ENCODE measurements around the gene GAS2L3. TPM values are rescaled to one million over a fixed set of nuclear protein-coding genes. Genes with fewer than 3 reads are reported as not detected.

The GAS2L3 gene
- total and polyA plus RNA-seq, 8 donors = 1.0 to 29.7 (median 1.8) TPM; not detected in 1

DNA sequence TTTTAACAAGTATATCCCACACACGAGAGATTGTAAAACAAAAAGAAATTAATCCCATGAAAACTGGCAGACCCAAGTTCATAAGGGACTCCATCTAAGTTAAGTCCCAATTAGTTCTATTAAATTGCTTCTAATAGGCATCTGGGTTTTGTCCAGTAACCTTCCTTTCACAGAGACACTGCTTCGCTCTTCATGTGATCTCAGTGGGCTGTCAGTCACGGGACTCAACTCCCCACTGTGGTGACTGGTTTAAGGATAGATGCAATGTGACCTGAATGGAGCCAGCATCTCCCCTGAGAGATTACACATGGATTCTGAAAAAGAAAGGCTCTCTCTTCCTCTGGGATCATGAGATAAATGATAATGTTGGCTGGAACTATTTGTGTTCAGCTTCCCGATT lies 96.4 kb downstream of the GAS2L3 start:
- intact Hi-C loops (cut with DNase I; ENCODE audit: low total_unique reads) = no loop called here
- Histone ChIP-seq H3K4me3 (no peak overlapping the region), H3K27me3 (no peaks in the 10 kb centered on the region), H3K27ac (no peak overlapping the region), H3K36me3 (no peaks in the 10 kb centered on the region), H3K9me3 (no peaks in the 10 kb centered on the region), H3K4me1 (no peaks in the 10 kb centered on the region)
- TF ChIP-seq, protein P1, sequence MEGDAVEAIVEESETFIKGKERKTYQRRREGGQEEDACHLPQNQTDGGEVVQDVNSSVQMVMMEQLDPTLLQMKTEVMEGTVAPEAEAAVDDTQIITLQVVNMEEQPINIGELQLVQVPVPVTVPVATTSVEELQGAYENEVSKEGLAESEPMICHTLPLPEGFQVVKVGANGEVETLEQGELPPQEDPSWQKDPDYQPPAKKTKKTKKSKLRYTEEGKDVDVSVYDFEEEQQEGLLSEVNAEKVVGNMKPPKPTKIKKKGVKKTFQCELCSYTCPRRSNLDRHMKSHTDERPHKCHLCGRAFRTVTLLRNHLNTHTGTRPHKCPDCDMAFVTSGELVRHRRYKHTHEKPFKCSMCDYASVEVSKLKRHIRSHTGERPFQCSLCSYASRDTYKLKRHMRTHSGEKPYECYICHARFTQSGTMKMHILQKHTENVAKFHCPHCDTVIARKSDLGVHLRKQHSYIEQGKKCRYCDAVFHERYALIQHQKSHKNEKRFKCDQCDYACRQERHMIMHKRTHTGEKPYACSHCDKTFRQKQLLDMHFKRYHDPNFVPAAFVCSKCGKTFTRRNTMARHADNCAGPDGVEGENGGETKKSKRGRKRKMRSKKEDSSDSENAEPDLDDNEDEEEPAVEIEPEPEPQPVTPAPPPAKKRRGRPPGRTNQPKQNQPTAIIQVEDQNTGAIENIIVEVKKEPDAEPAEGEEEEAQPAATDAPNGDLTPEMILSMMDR (IDR thresholded peaks at IDR 0.05) = no peak
- TF ChIP-seq POLR2AphosphoS5 (IDR thresholded peaks at IDR 0.05) = no peak
- TF ChIP-seq POLR2A (IDR thresholded peaks at IDR 0.05) = no peak
- TF ChIP-seq EP300 (IDR thresholded peaks at IDR 0.05) = no peak
- DNase-seq = no peak
- WGBS, 5 donors = 83 to 93% (median 91%) methylated on average over 4 of the region's 4 CpGs

DNA sequence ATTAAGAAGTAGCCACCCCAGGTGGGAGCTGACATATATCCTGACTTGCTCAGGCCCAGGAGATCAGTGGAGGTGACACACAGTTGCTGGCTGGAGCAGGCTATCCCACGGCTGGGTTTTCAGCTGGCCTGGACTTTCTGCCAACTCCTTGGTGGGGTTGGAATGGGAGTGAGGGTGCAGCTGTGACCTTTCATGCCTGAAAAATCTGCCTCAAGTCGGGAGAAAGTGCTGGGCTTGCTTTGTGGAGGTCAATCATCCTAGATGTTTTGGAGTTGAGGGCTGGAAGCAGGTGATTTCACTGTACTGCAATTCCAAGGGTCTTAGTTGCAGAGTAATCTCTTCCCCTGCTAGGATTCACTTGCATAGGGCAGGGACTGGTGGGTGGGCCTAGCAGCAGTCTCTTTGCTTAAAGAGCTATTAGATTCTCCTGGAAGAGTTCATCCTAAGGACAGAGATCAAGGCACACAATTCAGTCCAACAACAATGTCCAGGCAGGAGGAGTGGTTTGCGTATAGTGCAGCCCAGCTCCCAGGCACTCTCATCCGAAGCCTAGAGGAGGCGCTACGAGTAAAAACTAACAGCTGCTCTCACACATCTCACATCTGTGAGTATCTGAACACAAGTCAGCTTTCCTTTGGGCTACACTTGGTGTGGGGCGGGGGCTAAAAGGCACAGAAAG lies 98.1 kb downstream of the GAS2L3 start:
- intact Hi-C loops (cut with DNase I; ENCODE audit: low total_unique reads) = no loop called here

DNA sequence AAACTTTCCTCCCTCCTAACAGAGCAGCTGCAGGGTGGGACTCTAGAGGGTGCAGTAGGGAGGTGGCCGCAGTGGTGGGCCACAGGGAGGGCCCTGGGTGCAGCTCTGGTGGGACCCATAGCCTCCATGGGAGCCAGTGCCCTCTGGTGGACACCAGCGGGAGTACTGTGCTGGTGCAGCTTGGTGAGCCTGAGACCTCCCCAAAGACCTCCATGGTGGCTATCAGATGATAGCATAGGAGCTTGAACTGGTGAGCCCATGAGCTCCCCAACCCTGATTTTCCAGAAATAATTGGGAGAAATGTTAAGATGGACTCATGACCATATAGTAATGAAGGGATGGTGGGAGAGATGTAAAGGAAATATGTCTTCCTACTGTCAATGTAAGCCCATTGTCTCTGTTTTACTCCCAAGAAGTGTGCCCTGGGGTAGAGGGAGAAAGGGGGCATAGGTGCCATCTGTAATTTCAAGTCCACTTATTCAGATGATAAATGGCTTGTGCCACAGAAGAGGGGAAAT lies 98.7 kb downstream of the GAS2L3 start:
- 50 to 77% (median 63%) methylated on average over 2 of the region's 2 CpGs for WGBS, 5 donors
- TF ChIP-seq POLR2AphosphoS5 (IDR thresholded peaks at IDR 0.05) (no peak), EP300 (IDR thresholded peaks at IDR 0.05) (no peak), POLR2A (IDR thresholded peaks at IDR 0.05) (no peak)
- TF ChIP-seq, protein P1 (IDR thresholded peaks at IDR 0.05) = peak in 1 of 7 experiments; percentile 17

More for the DNA sequence above, 98.1 kb downstream of the GAS2L3 start:
- DNase-seq = no peak
- Histone ChIP-seq H3K27ac (no peak overlapping the region), H3K36me3 (no peaks in the 10 kb centered on the region), H3K9me3 (no peaks in the 10 kb centered on the region), H3K4me3 (no peak overlapping the region), H3K27me3 (no peaks in the 10 kb centered on the region), H3K4me1 (no peaks in the 10 kb centered on the region)
- TF ChIP-seq, protein P1 (IDR thresholded peaks at IDR 0.05) = no peak
- TF ChIP-seq POLR2AphosphoS5 (IDR thresholded peaks at IDR 0.05) = no peak
- no peak for TF ChIP-seq POLR2A (IDR thresholded peaks at IDR 0.05)
- TF ChIP-seq EP300 (IDR thresholded peaks at IDR 0.05) = no peak
- 66 to 81% (median 74%) methylated on average over 6 to 7 of the region's 7 CpGs for WGBS, 5 donors

DNA sequence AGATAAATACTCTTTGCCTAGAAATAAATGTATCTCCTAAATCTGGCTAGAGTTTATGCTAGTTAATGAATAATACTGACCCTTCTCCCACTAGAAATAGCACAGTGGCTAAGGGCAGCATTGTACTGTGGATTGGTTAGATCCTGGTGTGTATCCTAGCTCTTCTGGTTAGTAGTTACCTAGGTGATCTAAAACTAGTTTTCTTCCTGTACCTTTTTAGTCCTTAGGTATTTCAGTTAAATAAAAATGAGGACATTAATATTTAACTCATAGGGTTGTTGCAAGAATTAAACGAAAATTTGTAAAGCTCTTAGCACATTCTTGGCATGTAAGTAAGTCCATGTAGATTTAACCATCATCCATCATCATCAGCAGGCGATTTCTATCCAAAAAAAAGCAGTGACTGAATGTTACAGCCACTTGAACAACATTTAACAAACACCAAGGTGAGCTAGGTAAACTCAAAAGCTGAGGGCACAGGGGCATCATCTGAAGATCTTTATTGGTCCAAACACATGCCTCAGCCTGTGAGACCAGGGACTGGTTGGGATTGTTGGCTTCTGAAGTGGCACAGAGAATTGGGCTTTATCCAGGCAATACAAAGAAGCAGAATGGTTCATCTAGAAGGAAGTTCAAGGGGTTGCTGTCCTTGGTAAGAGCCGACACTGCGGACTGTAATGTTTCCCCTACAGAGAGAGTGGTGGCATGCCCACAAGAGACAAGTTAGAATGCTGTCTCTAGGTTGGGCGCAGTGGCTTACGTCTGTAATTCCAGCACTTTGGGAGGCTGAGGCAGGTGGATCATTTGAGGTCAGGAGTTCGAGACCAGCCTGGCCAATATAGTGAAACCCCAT lies 100.8 kb downstream of the GAS2L3 start:
- Histone ChIP-seq H3K9me3 (no peaks in the 10 kb centered on the region), H3K4me3 (no peak overlapping the region), H3K27ac (no peak overlapping the region), H3K4me1 (no peaks in the 10 kb centered on the region), H3K36me3 (no peaks in the 10 kb centered on the region), H3K27me3 (peaks cover 0 to 3% (median 0%) of the 10 kb centered on the region in 3 donors)
- intact Hi-C loops (cut with DNase I; ENCODE audit: low total_unique reads) = no loop called here
- TF ChIP-seq POLR2AphosphoS5 (IDR thresholded peaks at IDR 0.05) (no peak), EP300 (IDR thresholded peaks at IDR 0.05) (no peak), POLR2A (IDR thresholded peaks at IDR 0.05) (no peak)
- TF ChIP-seq, protein P1 (IDR thresholded peaks at IDR 0.05) = no peak
- WGBS, 5 donors = 56 to 71% (median 61%) methylated on average over 7 of the region's 7 CpGs
- no peak for DNase-seq

More for the DNA sequence above, 98.7 kb downstream of the GAS2L3 start:
- no peak overlapping the region for H3K27ac ChIP-seq
- no peaks in the 10 kb centered on the region for H3K4me1 ChIP-seq
- intact Hi-C loops (cut with DNase I; ENCODE audit: low total_unique reads) = no loop called here
- H3K27me3 ChIP-seq = no peaks in the 10 kb centered on the region
- H3K4me3 ChIP-seq = no peak overlapping the region
- no peak for DNase-seq
- H3K9me3 ChIP-seq = no peaks in the 10 kb centered on the region
- H3K36me3 ChIP-seq = no peaks in the 10 kb centered on the region
